WTC11 (cell line): Measurements from ENCODE around the gene ZNF185.

Source experiments
- CREB1 ChIP-seq: sonication (generic); formaldehyde crosslinking; IDR thresholded peaks from 2 replicates; pipeline ENCODE4 v1.8.0; 2023; ENCODE audit warnings: mild to moderate bottlenecking, missing genetic modification reagents
- ELF4 ChIP-seq: sonication (generic); formaldehyde crosslinking; IDR thresholded peaks from 2 replicates; pipeline ENCODE4 v1.8.1; 2022; ENCODE audit warnings: low read depth, mild to moderate bottlenecking, moderate library complexity, missing genetic modification reagents
- ESRRA ChIP-seq: sonication (generic); formaldehyde crosslinking; IDR thresholded peaks from 2 replicates; pipeline ENCODE4 v1.8.1; 2022; ENCODE audit warnings: mild to moderate bottlenecking, missing genetic modification reagents, borderline replicate concordance
- ETV6 ChIP-seq: sonication (generic); formaldehyde crosslinking; IDR thresholded peaks from 2 replicates; pipeline ENCODE4 v1.8.1; 2022; ENCODE audit warnings: mild to moderate bottlenecking, missing genetic modification reagents
- FOXJ3 ChIP-seq: sonication (generic); formaldehyde crosslinking; IDR thresholded peaks from 2 replicates; pipeline ENCODE4 v1.9.0; 2021; ENCODE audit warnings: missing genetic modification reagents, mild to moderate bottlenecking, borderline replicate concordance
- FOXK1 ChIP-seq: sonication (generic); formaldehyde crosslinking; IDR thresholded peaks from 2 replicates; pipeline ENCODE4 v1.8.0; 2022; ENCODE audit warnings: mild to moderate bottlenecking, moderate library complexity, missing genetic modification reagents
- JUN ChIP-seq: sonication (generic); formaldehyde crosslinking; IDR thresholded peaks from 2 replicates; pipeline ENCODE4 v1.8.0; 2023; ENCODE audit warnings: mild to moderate bottlenecking, missing genetic modification reagents
- KAT7 ChIP-seq: sonication (generic); formaldehyde crosslinking; IDR thresholded peaks from 2 replicates; pipeline ENCODE4 v1.8.1; 2023; ENCODE audit warnings: missing genetic modification reagents, mild to moderate bottlenecking, borderline replicate concordance
- ZNF138 ChIP-seq: sonication (generic); formaldehyde crosslinking; conservative IDR thresholded peaks from 2 replicates; pipeline ENCODE4 v1.8.1; 2022; ENCODE audit warnings: mild to moderate bottlenecking, moderate library complexity, missing genetic modification reagents
- TF ChIP-seq, protein P1 (sequence below): fragments of 200-600 bp; IDR thresholded peaks from 2 replicates; pipeline ENCODE4 v1.8.0; 2022; ENCODE audit warnings: antibody characterized with exemption
- TF ChIP-seq, protein P2 (sequence below): sonication (generic); formaldehyde crosslinking; IDR thresholded peaks from 2 replicates; pipeline ENCODE4 v1.8.1; 2023; ENCODE audit warnings: mild to moderate bottlenecking, missing genetic modification reagents, moderate library complexity

DNA sequence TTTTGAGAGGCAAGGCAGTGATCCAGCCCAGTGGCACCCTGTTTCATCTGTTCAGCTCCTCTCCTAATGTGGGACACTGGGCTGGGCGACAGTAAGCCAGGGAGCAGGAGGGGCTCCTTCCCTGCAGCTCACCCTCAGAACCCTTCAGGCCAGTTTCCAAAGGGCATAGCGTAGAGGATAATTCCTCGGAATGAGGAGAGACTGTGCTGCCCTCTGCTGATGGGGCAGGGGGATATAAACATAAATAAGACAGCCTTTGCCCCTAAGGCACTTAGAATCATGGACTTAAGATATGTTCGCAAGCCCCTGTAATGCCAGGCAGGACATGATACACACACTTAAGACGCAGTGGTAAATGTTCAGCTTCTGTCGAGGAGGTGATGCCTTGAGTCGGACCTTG, 27.9 kb upstream of the ZNF185 start:
- TF ChIP-seq JUN (CRISPR knock-in tag), result no peak
- no peak for TF ChIP-seq ETV6 (CRISPR knock-in tag)
- TF ChIP-seq ESRRA (CRISPR knock-in tag), result no peak
- TF ChIP-seq CREB1, result no peak
- TF ChIP-seq, protein P1, sequence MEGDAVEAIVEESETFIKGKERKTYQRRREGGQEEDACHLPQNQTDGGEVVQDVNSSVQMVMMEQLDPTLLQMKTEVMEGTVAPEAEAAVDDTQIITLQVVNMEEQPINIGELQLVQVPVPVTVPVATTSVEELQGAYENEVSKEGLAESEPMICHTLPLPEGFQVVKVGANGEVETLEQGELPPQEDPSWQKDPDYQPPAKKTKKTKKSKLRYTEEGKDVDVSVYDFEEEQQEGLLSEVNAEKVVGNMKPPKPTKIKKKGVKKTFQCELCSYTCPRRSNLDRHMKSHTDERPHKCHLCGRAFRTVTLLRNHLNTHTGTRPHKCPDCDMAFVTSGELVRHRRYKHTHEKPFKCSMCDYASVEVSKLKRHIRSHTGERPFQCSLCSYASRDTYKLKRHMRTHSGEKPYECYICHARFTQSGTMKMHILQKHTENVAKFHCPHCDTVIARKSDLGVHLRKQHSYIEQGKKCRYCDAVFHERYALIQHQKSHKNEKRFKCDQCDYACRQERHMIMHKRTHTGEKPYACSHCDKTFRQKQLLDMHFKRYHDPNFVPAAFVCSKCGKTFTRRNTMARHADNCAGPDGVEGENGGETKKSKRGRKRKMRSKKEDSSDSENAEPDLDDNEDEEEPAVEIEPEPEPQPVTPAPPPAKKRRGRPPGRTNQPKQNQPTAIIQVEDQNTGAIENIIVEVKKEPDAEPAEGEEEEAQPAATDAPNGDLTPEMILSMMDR, result no peak
- TF ChIP-seq ELF4 (CRISPR knock-in tag), result no peak
- TF ChIP-seq, protein P2, sequence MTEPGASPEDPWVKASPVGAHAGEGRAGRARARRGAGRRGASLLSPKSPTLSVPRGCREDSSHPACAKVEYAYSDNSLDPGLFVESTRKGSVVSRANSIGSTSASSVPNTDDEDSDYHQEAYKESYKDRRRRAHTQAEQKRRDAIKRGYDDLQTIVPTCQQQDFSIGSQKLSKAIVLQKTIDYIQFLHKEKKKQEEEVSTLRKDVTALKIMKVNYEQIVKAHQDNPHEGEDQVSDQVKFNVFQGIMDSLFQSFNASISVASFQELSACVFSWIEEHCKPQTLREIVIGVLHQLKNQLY (CRISPR knock-in tag), result no peak
- no peak for TF ChIP-seq ZNF138
- TF ChIP-seq KAT7 (CRISPR knock-in tag), result no peak
- no peak for TF ChIP-seq FOXK1 (CRISPR knock-in tag)
- TF ChIP-seq FOXJ3 (CRISPR knock-in tag), result no peak
